H1 (cell line): Measurements from ENCODE around the gene SELENOS. TPM values are rescaled to one million over a fixed set of nuclear protein-coding genes. Genes with fewer than 3 reads are reported as not detected.

Experiments
- CTCF ChIA-PET: fragments of 300-600 bp; sonication (Branson Sonifier 250); formaldehyde crosslinking; loops from one replicate; lab custom pipeline; 2021; ENCODE audit not compliant: partially characterized antibody; lab: Charles Lee
- POLR2A ChIA-PET: fragments of 300-600 bp; sonication (Branson Sonifier 250); formaldehyde crosslinking; loops from one replicate; lab custom pipeline; 2021; ENCODE audit warnings: inconsistent platforms; ENCODE audit not compliant: partially characterized antibody; lab: Charles Lee
- DNase-seq, 2 experiments: peaks; one replicate each; pipeline versions ENCODE4 v3.0.0 to v3.0.0-alpha.2; 2010 to 2022; ENCODE audit warnings: low spot score in 2 of 2, low read depth in 1 of 2, mixed read lengths in 1 of 2
- FAIRE-seq: peaks from 2 replicates; lab custom pipeline; 2011; peaks lifted over from hg19 to GRCh38; lab: Jason Lieb, UNC
- H2AFZ ChIP-seq: 2 replicates; pipeline ENCODE4 v1.8.1; 2012; ENCODE audit warnings: low read length, inconsistent platforms
- H2AK5ac ChIP-seq: 2 replicates; pipeline ENCODE4 v1.6.1; 2013; ENCODE audit warnings: low read depth, low read length
- H2BK120ac ChIP-seq: replicated peaks from 2 replicates; pipeline ENCODE3; 2013; ENCODE audit warnings: low read depth, low read length, inconsistent platforms
- H2BK12ac ChIP-seq: 2 replicates; pipeline ENCODE4 v1.6.1; 2013; ENCODE audit warnings: low read depth, low read length
- H2BK15ac ChIP-seq: 2 replicates; pipeline ENCODE4 v1.6.1; 2013; ENCODE audit warnings: low read length
- H2BK20ac ChIP-seq: 2 replicates; pipeline ENCODE4 v1.6.1; 2013; ENCODE audit warnings: low read length
- H2BK5ac ChIP-seq: 2 replicates; pipeline ENCODE4 v1.6.1; 2013; ENCODE audit warnings: low read depth, low read length
- H3K14ac ChIP-seq: 2 replicates; pipeline ENCODE4 v1.6.1; 2013; ENCODE audit warnings: inconsistent platforms; ENCODE audit not compliant: insufficient read length
- H3K18ac ChIP-seq: 2 replicates; pipeline ENCODE4 v1.6.1; 2013; ENCODE audit warnings: low read length; ENCODE audit errors: extremely low read depth
- H3K23ac ChIP-seq: 2 replicates; pipeline ENCODE4 v1.6.1; 2013; ENCODE audit warnings: inconsistent platforms; ENCODE audit not compliant: insufficient read length
- H3K23me2 ChIP-seq: 2 replicates; pipeline ENCODE4 v1.6.1; 2013; ENCODE audit warnings: low read depth, low read length
- H3K27ac ChIP-seq: 2 replicates; pipeline ENCODE4 v1.6.1; 2011; ENCODE audit warnings: low read depth, low read length, inconsistent platforms
- H3K27me3 ChIP-seq, 4 experiments: replicated peaks in 1 of 4; 1 replicate in 1 of 4; 2 replicates in 3 of 4; pipeline versions ENCODE4 v1.6.1 to v1.8.1; 2011 to 2013; ENCODE audit warnings: low read length in 3 of 4, mild to moderate bottlenecking in 3 of 4, inconsistent platforms in 2 of 4, mixed read lengths in 2 of 4, moderate library complexity in 1 of 4; ENCODE audit not compliant: control insufficient read depth in 3 of 4, insufficient read depth in 3 of 4; ENCODE audit errors: extremely low read depth in 1 of 4
- H3K36me3 ChIP-seq, 4 experiments: 2 replicates each; pipeline versions ENCODE4 v1.6.1 to v1.8.1; 2011 to 2013; ENCODE audit warnings: mild to moderate bottlenecking in 4 of 4, low read length in 3 of 4, moderate library complexity in 2 of 4, control low read depth in 1 of 4, inconsistent platforms in 1 of 4; ENCODE audit not compliant: insufficient read depth in 4 of 4, control insufficient read depth in 2 of 4
- H3K4ac ChIP-seq: replicated peaks from 2 replicates; pipeline ENCODE3; 2013; ENCODE audit warnings: low read length, low read depth, mixed read lengths, inconsistent platforms; ENCODE audit not compliant: insufficient read length
- H3K4me1 ChIP-seq, 4 experiments: replicated peaks in 1 of 4; 1 replicate in 1 of 4; 2 replicates in 3 of 4; pipeline versions ENCODE4 v1.6.1 to v1.8.1; 2011 to 2013; ENCODE audit warnings: low read length in 3 of 4, inconsistent platforms in 2 of 4, mixed read lengths in 1 of 4; ENCODE audit not compliant: insufficient read depth in 4 of 4, control insufficient read depth in 3 of 4
- H3K4me2 ChIP-seq, 2 experiments: 2 replicates each; pipeline versions ENCODE4 v1.6.1 to v1.8.1; 2011 to 2013; ENCODE audit warnings: low read depth in 2 of 2, low read length in 2 of 2, control low read depth in 1 of 2, inconsistent platforms in 1 of 2, mild to moderate bottlenecking in 1 of 2; ENCODE audit not compliant: insufficient read depth in 1 of 2
- H3K4me3 ChIP-seq, 4 experiments: fragments of 200-600, 300-600 bp in 1 of 4; sonication (generic), shearing (Covaris generic), sonication (Bioruptor Twin) in 1 of 4; 2 replicates each; pipeline versions ENCODE4 v1.5.1 to v1.8.1; 2011 to 2016; ENCODE audit warnings: low read length in 4 of 4, low read depth in 3 of 4, control low read depth in 2 of 4, inconsistent platforms in 2 of 4, mild to moderate bottlenecking in 2 of 4, mixed read lengths in 1 of 4, moderate library complexity in 1 of 4; ENCODE audit not compliant: insufficient read depth in 2 of 4; ENCODE audit errors: extremely low read depth in 1 of 4
- H3K56ac ChIP-seq: replicated peaks from 2 replicates; pipeline ENCODE3; 2013; ENCODE audit warnings: low read depth, mild to moderate bottlenecking, mixed read lengths, low read length, inconsistent platforms; ENCODE audit not compliant: insufficient read length
- H3K79me1 ChIP-seq: 2 replicates; pipeline ENCODE4 v1.6.1; 2013; ENCODE audit warnings: low read depth, low read length, control low read depth
- H3K79me2 ChIP-seq, 2 experiments: 2 replicates each; pipeline versions ENCODE4 v1.6.1 to v1.8.1; 2012 to 2013; ENCODE audit warnings: low read length in 2 of 2, mild to moderate bottlenecking in 2 of 2, inconsistent platforms in 1 of 2; ENCODE audit not compliant: insufficient read depth in 2 of 2, control insufficient read depth in 1 of 2
- H3K9ac ChIP-seq, 4 experiments: replicated peaks in 1 of 4; 1 replicate in 1 of 4; 2 replicates in 3 of 4; pipeline versions ENCODE4 v1.6.1 to v1.8.1; 2011 to 2013; ENCODE audit warnings: low read depth in 3 of 4, low read length in 3 of 4, control low read depth in 2 of 4, mild to moderate bottlenecking in 2 of 4, moderate library complexity in 2 of 4, inconsistent platforms in 1 of 4; ENCODE audit errors: extremely low read depth in 1 of 4
- H3K9me3 ChIP-seq, 2 experiments: 2 replicates each; pipeline versions ENCODE4 v1.6.1 to v1.8.1; 2012 to 2013; ENCODE audit warnings: mild to moderate bottlenecking in 2 of 2, moderate library complexity in 2 of 2, control low read depth in 1 of 2, inconsistent platforms in 1 of 2, low read depth in 1 of 2, low read length in 1 of 2, mixed read lengths in 1 of 2; ENCODE audit not compliant: insufficient read depth in 2 of 2
- H4K20me1 ChIP-seq, 2 experiments: replicated peaks in 1 of 2; 2 replicates each; pipeline versions ENCODE3 to v1.8.1; 2011 to 2013; ENCODE audit warnings: inconsistent platforms in 2 of 2, low read length in 2 of 2, mild to moderate bottlenecking in 1 of 2; ENCODE audit not compliant: insufficient read depth in 2 of 2, control insufficient read depth in 1 of 2
- H4K5ac ChIP-seq: 2 replicates; pipeline ENCODE4 v1.6.1; 2013; ENCODE audit warnings: low read length, low read depth, mixed read lengths, inconsistent platforms; ENCODE audit not compliant: insufficient read length
- H4K8ac ChIP-seq: 2 replicates; pipeline ENCODE4 v1.8.0; 2013; ENCODE audit warnings: mild to moderate bottlenecking, moderate library complexity, low read length, inconsistent platforms; ENCODE audit not compliant: insufficient read depth; ENCODE audit errors: extremely low read depth
- H4K91ac ChIP-seq: replicated peaks from 2 replicates; pipeline ENCODE3; 2013; ENCODE audit warnings: low read length, mixed read lengths, inconsistent platforms; ENCODE audit not compliant: insufficient read length
- KDM1A ChIP-seq: fragments of 200-600, 300-600 bp; sonication (generic); IDR thresholded peaks from 2 replicates; pipeline ENCODE4 v1.7.1; 2016; ENCODE audit warnings: mild to moderate bottlenecking, low read length, borderline replicate concordance
- WGBS, 2 experiments: shearing (Covaris generic) in 1 of 2; methylation state at CpG; one replicate each; pipeline versions ENCODE4 v1.1.6 to v1.1.7; 2013 to 2015; ENCODE audit warnings: low lambda C conversion rate in 2 of 2, mixed read lengths in 2 of 2, inconsistent platforms in 1 of 2, low coverage in 1 of 2, missing lambda C conversion rate in 1 of 2; ENCODE audit not compliant: insufficient replicate concordance in 2 of 2, insufficient coverage in 1 of 2, insufficient read length in 1 of 2; ENCODE audit errors: extremely low coverage in 1 of 2, missing lambda C conversion rate in 1 of 2; 5-methylcytosine and 5-hydroxymethylcytosine counted together
- polyA plus RNA-seq, 7 experiments: library from polyadenylated mRNA; depleted of rRNA in 3 of 7; stranded (reverse) in 5 of 7; unstranded in 2 of 7; fragments of >200 nt in 5 of 7; fragments of 200-250 nt in 2 of 7; gene quantifications; 1 replicate in 5 of 7; 2 replicates in 1 of 7; 4 replicates in 1 of 7; pipeline versions ENCODE4 v1.2.1 to v1.2.3, GENCODE V29; 2011 to 2013; ENCODE audit warnings: missing spikeins in 2 of 7, mixed read lengths in 2 of 7
- total RNA-seq: library from RNA; stranded (reverse); fragmentation: NEBNext Ultra II Directional; extraction: Animal tissue kit (Norgen Biotek cat#: 25700); gene quantifications from 2 replicates; pipeline ENCODE4 v1.2.1, GENCODE V29; 2021
- TF ChIP-seq, protein P1 (sequence below), 3 experiments: IDR thresholded peaks; 1 replicate in 2 of 3; 2 replicates in 1 of 3; pipeline versions ENCODE4 v1.5.1 to v1.6.1; 2011; ENCODE audit warnings: low read length in 3 of 3, mild to moderate bottlenecking in 3 of 3, inconsistent platforms in 2 of 3, low read depth in 1 of 3, moderate library complexity in 1 of 3; ENCODE audit not compliant: insufficient read depth in 1 of 3; ENCODE audit errors: control extremely low read depth in 1 of 3

SELENOS gene
- total and polyA plus RNA-seq, 2 of the 8 experiments (the other 6 are each of a cell fraction or from before 2014, with no cell fraction given): 45.1 to 46.0 TPM

DNA sequence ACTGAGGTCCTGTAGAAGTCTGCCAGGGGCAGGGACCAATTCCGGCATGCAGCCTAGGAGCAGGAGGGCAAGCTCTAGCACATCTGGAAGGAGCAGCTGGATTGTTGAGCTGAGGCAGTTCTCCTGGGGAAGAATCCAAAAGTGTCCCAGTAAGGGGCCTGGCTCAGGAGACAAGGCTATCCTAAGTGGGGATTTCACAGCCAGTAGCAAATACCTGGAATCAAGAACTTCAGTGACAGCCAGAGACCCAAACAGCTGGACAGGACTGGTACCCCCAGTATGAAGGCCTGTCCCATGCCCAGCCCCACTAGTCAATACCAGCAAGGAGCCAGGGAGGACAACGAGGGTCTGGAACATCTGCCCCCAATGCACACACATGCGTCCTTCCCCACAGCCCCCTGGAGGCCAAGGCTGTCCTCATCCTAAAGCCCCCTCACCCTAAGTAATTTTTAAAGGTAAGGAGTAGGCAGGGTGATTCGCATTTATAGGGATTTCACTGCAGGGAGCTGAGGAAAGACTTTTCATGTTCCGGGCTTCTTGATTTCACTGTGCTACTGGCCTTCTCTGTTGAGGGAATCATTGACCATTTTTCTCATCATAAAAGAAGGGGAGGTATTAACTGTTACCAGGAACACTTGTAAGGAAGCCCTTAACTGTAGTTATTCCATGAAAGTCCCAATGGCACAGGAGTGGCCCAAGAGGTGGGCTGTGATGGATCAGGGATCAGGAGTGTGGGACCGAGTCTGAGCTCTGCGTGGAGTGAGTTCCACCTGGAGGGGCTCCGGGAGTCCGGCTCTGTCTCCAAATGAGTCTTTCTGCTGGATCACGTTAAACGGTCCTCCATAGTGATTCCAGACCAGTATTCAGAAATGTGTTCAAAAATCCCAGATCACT, 22.9 kb downstream of the SELENOS start:
- H4K20me1 ChIP-seq: peaks cover 4 to 10% of the 10 kb centered on the region in 2 experiments
- H3K4ac ChIP-seq: peak overlapping the region; percentile 12
- H3K56ac ChIP-seq: no peak overlapping the region
- peaks cover 0 to 3% (median 0%) of the 10 kb centered on the region in 4 experiments; a peak in 3 of 7 replicates for H3K27me3 ChIP-seq
- no peaks in the 10 kb centered on the region for H3K36me3 ChIP-seq
- H4K5ac ChIP-seq: no peak overlapping the region
- H3K4me1 ChIP-seq: peaks cover 8 to 17% (median 13%) of the 10 kb centered on the region in 4 experiments
- H3K27ac ChIP-seq: no peak overlapping the region
- H3K18ac ChIP-seq: no peak overlapping the region
- ChIA-PET CTCF (interaction anchor here (0.7 to 9.9 kb wide), 15 partner anchors 9 to 401 kb away, joined by 3 to 216 read pairs (median 4); partner anchors contain the start of gene LRRK1), POLR2A (interaction anchor here (0.6 to 5.1 kb wide), 8 partner anchors 10 to 245 kb away, joined by 3 to 18 read pairs (median 4); no protein-coding TSS in a partner anchor)
- no peaks in the 10 kb centered on the region for H3K9me3 ChIP-seq
- H3K4me3 ChIP-seq: no peak overlapping the region
- H3K4me2 ChIP-seq: no peak overlapping the region
- H2BK12ac ChIP-seq: peak overlapping the region; percentile 63; the same call in 1 of the 2 replicates
- H2AFZ ChIP-seq: no peak overlapping the region
- peak overlapping the region; percentile 90; the same call in 1 of the 2 replicates for H2BK20ac ChIP-seq
- no peak overlapping the region for H3K23ac ChIP-seq
- TF ChIP-seq KDM1A: no peak
- TF ChIP-seq, protein P1, sequence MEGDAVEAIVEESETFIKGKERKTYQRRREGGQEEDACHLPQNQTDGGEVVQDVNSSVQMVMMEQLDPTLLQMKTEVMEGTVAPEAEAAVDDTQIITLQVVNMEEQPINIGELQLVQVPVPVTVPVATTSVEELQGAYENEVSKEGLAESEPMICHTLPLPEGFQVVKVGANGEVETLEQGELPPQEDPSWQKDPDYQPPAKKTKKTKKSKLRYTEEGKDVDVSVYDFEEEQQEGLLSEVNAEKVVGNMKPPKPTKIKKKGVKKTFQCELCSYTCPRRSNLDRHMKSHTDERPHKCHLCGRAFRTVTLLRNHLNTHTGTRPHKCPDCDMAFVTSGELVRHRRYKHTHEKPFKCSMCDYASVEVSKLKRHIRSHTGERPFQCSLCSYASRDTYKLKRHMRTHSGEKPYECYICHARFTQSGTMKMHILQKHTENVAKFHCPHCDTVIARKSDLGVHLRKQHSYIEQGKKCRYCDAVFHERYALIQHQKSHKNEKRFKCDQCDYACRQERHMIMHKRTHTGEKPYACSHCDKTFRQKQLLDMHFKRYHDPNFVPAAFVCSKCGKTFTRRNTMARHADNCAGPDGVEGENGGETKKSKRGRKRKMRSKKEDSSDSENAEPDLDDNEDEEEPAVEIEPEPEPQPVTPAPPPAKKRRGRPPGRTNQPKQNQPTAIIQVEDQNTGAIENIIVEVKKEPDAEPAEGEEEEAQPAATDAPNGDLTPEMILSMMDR (IDR thresholded peaks at IDR 0.05; ENCODE audit: control extremely low read depth in 1 of 3, insufficient read depth in 1 of 3, low read depth in 1 of 3, low read length in 3 of 3): peak in 2 of 3 experiments; percentile 18 to 22; a peak in 2 of 4 replicates
- peaks cover 13 to 20% of the 10 kb centered on the region in 2 experiments for H3K79me2 ChIP-seq
- no peak overlapping the region for H4K8ac ChIP-seq
- H3K79me1 ChIP-seq: peaks cover 5% of the 10 kb centered on the region; the same call in 1 of the 2 replicates
- H4K91ac ChIP-seq: peak overlapping the region; percentile 29
- H3K23me2 ChIP-seq: peaks cover 13% of the 10 kb centered on the region
- no peak overlapping the region for H3K9ac ChIP-seq
- H2AK5ac ChIP-seq: no peak overlapping the region
- peak overlapping the region; percentile 72; the same call in 1 of the 2 replicates for H2BK15ac ChIP-seq
- no peak overlapping the region for H2BK120ac ChIP-seq
- no peak overlapping the region for H2BK5ac ChIP-seq
- no peak overlapping the region for H3K14ac ChIP-seq
- no peak for FAIRE-seq
- no peak for DNase-seq
- WGBS, 2 experiments: 87% methylated on average over 11 of the region's 11 CpGs; no CpG with 5 or more reads in 1 of the 2 experiments
